HG03064 (cell line): ENCODE measurements around the gene DGKD.
"Not testable (repeated sequence)": the region's sequence is repeated elsewhere in the genome, so short reads cannot be mapped to it uniquely, and the experiment has no call there.

ENCODE experiments used
- ATAC-seq: cut with Tn5 transposase; IDR thresholded peaks from one replicate; pipeline ENCODE4 v1.9.1; 2021; ENCODE audit warnings: low read depth; ENCODE audit not compliant: unreplicated experiment

DGKD gene

GRCh38 chr2:233384015-233384414 lies 29.7 kb downstream of the DGKD start:
- no peak for ATAC-seq

GRCh38 chr2:233384811-233385488 lies 30.7 kb downstream of the DGKD start:
- ATAC-seq, result peak; percentile 4

GRCh38 chr2:233385489-233386044 lies 31.3 kb downstream of the DGKD start:
- peak; percentile 55 for ATAC-seq

- no peak for ATAC-seq
Measured at GRCh38 chr2:233386382-233387041, 32.2 kb downstream of the DGKD start.

- no peak for ATAC-seq
Measured at GRCh38 chr2:233387225-233387624, 32.9 kb downstream of the DGKD start.

- ATAC-seq, result no peak
Measured at GRCh38 chr2:233387667-233388528, 33.6 kb downstream of the DGKD start.

- ATAC-seq, result no peak
Measured at GRCh38 chr2:233389601-233390125, 35.4 kb downstream of the DGKD start.

GRCh38 chr2:233395687-233396086 lies 41.4 kb downstream of the DGKD start:
- no peak for ATAC-seq

- not testable (repeated sequence) for ATAC-seq
Measured at GRCh38 chr2:233396726-233397665, 42.7 kb downstream of the DGKD start.

GRCh38 chr2:233399306-233400225 lies 45.3 kb downstream of the DGKD start:
- no peak for ATAC-seq

- ATAC-seq, result no peak
Measured at GRCh38 chr2:233400341-233400740, 46.0 kb downstream of the DGKD start.

- no peak for ATAC-seq
Measured at GRCh38 chr2:233400961-233401360, 46.7 kb downstream of the DGKD start.

GRCh38 chr2:233402346-233402745 lies 48.1 kb downstream of the DGKD start:
- no peak for ATAC-seq

- ATAC-seq, result no peak
Measured at GRCh38 chr2:233402789-233403188, 48.5 kb downstream of the DGKD start.

- ATAC-seq, result no peak
Measured at GRCh38 chr2:233404222-233404621, 49.9 kb downstream of the DGKD start.

- ATAC-seq, result no peak
Measured at GRCh38 chr2:233406865-233407264, 52.6 kb downstream of the DGKD start.

- ATAC-seq, result no peak
Measured at GRCh38 chr2:233407771-233408181, 53.5 kb downstream of the DGKD start.

GRCh38 chr2:233408366-233409285 lies 54.3 kb downstream of the DGKD start:
- ATAC-seq, result no peak
